GM18507 (cell line): ENCODE measurements around the gene GALNT2.

ENCODE experiments used
- DNase-seq: peaks from one replicate; pipeline ENCODE4 v3.0.0; 2011; ENCODE audit warnings: low read depth; ENCODE audit not compliant: insufficient read length; ENCODE audit errors: extremely low spot score
- FAIRE-seq: peaks from 2 replicates; lab custom pipeline; 2011; peaks lifted over from hg19 to GRCh38; lab: Jason Lieb, UNC

GALNT2 gene

DNA sequence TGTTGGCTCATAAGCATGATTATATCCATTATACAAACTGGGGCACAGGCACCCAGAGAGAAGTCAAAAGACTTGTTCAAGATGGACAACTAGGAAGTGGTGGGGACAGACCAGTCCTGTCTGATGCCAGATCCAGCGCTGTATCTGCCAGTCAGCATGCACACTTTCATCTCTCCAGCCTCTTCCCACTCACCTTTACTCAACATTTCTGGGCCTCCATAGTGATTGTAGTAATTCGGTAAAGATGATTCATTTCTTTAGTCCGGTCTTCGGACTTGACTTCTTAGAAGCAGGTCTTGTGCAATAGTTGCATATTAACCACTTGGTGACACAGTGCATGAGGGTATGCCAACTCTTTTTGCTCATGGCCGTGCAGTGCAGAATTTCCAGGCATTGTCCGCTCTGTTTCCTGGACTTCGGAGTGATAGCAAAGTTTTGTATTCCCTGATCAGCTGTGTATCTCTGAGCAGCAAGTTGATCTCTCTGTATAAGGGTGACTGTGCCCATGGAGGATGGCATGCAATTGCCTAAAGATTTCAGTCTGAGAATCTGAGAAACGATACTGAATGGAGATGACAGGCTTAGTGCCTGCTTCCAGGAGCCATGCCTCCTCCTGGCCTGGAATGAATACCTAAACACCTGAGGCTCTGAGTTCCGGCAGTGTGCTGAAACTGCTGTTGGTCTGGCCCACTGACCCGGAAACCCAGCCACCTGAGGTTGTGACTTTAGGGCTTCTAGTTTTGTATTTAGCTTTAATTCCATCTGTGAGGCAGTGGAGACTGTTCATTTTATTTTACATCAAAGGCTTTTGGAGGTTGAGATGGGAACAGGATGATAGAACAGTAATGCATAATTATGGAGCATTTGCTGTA is 39.0 kb downstream of the GALNT2 start:
- DNase-seq (peak; percentile 53), FAIRE-seq (peak; percentile 74)

DNA sequence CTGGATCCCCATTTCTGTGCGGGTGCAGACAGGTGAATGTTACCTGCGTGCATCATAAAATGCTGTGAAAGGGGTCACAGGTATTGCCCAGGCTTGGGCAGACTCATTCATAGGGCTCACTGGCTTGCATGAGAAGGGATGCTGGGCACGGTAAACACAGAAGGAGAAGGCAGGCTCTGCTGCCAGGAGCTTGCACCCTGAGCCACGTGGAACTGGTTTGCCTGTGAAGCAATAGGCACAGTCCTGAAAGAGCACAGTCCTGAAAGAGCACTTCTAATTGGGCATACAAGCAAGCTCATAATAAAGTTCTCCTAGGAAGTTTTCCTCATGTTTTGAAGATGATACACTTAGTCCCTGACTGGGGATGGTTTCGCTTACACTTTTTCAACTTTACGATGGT is 40.9 kb downstream of the GALNT2 start:
- no peak for FAIRE-seq
- DNase-seq = no peak

DNA sequence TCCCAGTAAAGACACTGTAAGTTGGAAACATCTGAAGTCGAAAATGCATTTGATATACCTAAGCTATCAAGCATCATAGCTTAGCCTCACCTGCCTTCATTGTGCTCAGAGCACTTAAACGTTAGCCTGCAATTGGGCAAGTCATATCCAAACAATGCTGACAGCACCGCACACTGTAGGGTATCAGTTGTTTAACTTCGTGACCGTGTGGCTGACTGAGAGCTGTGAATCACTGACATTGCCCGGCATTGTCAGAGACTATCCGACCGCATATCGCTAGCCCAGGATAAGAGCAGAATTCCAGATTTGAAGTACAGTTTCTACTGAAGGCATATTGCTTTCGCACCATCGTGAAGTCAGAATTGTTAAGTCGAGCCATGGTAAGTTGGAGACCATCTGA is 41.5 kb downstream of the GALNT2 start:
- no peak for FAIRE-seq
- DNase-seq = no peak

GRCh38 chr1:230109066-230109465 is 42.0 kb downstream of the GALNT2 start:
- no peak for FAIRE-seq
- no peak for DNase-seq

DNA sequence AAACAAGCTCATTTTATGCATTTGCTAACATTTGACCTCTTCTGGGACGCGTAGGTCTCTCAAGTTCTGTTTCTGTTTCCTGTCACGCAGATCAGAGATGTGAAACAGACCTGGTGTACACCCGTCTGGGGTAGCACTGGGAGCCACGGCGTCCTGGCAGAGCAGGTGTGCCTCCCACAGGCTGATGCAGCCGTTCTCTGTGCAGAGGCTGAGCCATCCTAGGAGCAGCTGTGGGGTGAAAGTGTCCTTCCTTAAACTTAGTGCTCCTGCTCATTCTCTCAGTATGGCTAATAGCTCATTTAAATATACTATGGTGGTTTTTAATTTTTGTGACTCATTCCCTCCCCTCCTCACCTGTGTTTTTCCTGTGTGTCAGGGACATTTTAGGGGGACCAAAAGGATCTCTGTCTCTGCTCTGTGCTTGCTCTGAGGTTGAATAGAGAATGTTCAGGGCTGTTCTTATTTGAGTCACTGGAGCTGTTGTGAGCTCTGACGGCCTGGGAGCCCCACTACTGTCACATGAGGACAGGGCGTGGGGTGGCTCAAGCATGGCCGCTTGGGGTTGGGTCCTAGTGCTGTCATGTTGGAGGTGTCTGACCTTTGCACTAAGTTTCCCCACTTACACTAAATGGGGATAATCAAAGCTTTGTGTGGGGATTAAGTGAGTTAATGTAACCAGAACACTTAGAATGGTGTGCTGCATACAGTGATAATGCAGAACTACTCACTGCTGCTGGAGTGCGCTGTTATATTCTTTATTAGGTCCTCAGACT is 43.0 kb downstream of the GALNT2 start:
- FAIRE-seq = peak; percentile 95

GRCh38 chr1:230110971-230111370 is 43.9 kb downstream of the GALNT2 start:
- FAIRE-seq (no peak), DNase-seq (no peak)

More for the DNA sequence above, 43.0 kb downstream of the GALNT2 start:
- peak; percentile 75 for DNase-seq

GRCh38 chr1:230112131-230112701 is 45.2 kb downstream of the GALNT2 start:
- FAIRE-seq (no peak), DNase-seq (no peak)

- DNase-seq (no peak), FAIRE-seq (no peak)
Measured at GRCh38 chr1:230112782-230113181, 45.7 kb downstream of the GALNT2 start.

DNA sequence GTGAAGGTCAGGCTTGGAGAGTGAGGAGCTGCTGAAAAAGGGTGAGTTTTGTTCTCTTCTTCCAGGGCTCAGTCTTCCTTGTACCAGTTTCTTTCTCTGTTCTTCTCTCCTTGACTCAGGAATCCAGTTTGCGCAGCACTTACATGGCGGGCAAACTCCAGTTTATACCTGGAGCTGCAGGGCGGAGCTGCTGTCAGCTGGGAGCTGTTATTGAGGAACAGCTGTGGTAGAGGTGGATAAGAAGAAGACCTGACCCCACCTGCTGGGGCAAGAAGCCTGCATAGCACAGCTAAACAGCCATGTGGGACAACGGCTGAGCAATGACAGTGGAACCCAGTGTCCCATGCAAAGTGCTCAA is 46.2 kb downstream of the GALNT2 start:
- DNase-seq (no peak), FAIRE-seq (no peak)

GRCh38 chr1:230113593-230114236 is 46.7 kb downstream of the GALNT2 start:
- FAIRE-seq (no peak), DNase-seq (no peak)

- DNase-seq (no peak), FAIRE-seq (no peak)
Measured at GRCh38 chr1:230114237-230114651, 47.2 kb downstream of the GALNT2 start.

DNA sequence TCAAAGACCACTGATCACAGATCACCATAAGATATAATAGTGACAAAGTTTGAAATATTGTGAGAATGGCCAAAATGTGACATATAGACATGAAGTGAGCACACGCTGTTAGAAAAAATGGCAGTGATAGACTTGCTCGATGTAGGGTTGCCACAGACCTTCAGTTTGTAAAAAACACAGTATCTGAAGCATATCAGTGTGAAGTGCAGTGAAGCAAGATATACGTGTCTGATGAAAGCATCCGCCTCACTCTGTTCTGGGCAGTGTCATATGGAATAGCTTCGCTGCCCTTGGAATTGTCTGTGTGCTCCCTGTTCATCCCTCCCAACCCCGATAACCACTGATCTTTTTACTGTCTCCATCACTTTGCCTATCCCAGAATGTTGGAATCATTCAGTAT is 50.7 kb downstream of the GALNT2 start:
- FAIRE-seq (peak; percentile 21), DNase-seq (no peak)

- DNase-seq (no peak), FAIRE-seq (no peak)
Measured at GRCh38 chr1:230119340-230119739, 52.3 kb downstream of the GALNT2 start.

DNA sequence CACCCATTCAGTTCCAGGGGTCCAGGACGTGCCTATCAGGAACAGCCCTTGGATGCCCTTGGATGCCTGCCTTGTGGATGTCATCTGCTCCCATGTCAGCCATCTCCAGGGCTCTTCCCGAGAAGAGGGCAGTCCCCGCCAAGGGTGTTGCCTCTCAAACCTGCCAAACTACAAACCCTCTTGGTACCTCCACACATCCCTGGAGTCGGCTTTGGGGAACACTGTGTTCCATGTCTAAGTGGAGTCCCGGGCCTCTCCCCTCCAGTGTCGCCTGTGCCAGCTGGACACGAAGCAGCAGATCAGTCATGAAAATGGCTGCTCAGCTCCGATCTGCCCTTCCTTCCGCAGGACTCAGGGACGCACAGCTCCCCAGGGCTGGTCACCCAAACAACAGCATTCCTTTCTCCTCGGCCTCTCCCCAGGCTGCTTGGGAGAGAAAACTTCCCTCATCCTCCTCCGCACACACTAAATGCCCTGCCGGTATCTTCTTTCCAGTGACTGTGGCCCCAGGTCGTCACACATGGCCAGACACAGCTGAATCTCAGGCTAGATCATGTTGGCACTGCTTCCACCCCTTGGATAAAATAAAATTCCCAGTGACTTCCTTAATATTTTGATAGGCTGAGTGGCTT is 53.4 kb downstream of the GALNT2 start:
- DNase-seq = no peak
- no peak for FAIRE-seq

DNA sequence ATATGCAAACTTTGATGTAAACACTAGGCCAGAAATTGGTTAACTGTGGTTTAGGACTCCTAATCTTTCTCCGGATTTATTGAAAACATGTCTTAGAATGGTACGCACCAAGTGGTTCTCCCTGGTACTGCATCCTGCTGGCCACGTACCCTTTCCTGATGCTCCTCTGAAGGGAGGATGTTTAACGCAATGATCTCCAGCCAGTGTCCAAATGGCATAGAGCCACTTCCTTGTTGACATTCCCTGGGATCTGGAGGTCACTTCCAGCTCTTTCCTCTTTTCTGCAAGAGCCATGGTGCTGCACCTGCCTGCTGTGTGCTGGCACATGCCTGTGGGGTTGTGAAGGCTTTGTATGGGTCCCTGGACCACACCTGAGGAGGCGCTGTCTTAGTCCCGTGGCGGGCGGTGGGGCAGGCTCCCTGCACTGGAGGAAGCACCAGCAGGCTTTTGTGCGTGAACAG is 53.9 kb downstream of the GALNT2 start:
- no peak for DNase-seq
- FAIRE-seq = peak; percentile 24

GRCh38 chr1:230121950-230122349 is 54.9 kb downstream of the GALNT2 start:
- no peak for FAIRE-seq

GRCh38 chr1:230122366-230123279 is 55.6 kb downstream of the GALNT2 start:
- FAIRE-seq = no peak

More at GRCh38 chr1:230121950-230122349, 54.9 kb downstream of the GALNT2 start:
- no peak for DNase-seq

More at GRCh38 chr1:230122366-230123279, 55.6 kb downstream of the GALNT2 start:
- no peak for DNase-seq
